MM.1S (cell line): ENCODE results near the gene ZNF491.
"Not testable (repeated sequence)": the region's sequence is repeated elsewhere in the genome, so short reads cannot be mapped to it uniquely, and the experiment has no call there.

Experiments used
- EZH2phosphoT487 ChIP-seq: fragments of 300-600 bp; sonication (generic); IDR thresholded peaks from 2 replicates; pipeline ENCODE4 v1.6.1; 2018; ENCODE audit warnings: antibody characterized with exemption, low read length
- TF ChIP-seq, protein P1 (sequence below): fragments of 300-600 bp; sonication (generic); IDR thresholded peaks from 2 replicates; pipeline ENCODE4 v1.5.1; 2016; ENCODE audit warnings: antibody characterized with exemption, low read length, mixed read lengths

- not testable (repeated sequence) for TF ChIP-seq EZH2phosphoT487
- TF ChIP-seq, protein P1, sequence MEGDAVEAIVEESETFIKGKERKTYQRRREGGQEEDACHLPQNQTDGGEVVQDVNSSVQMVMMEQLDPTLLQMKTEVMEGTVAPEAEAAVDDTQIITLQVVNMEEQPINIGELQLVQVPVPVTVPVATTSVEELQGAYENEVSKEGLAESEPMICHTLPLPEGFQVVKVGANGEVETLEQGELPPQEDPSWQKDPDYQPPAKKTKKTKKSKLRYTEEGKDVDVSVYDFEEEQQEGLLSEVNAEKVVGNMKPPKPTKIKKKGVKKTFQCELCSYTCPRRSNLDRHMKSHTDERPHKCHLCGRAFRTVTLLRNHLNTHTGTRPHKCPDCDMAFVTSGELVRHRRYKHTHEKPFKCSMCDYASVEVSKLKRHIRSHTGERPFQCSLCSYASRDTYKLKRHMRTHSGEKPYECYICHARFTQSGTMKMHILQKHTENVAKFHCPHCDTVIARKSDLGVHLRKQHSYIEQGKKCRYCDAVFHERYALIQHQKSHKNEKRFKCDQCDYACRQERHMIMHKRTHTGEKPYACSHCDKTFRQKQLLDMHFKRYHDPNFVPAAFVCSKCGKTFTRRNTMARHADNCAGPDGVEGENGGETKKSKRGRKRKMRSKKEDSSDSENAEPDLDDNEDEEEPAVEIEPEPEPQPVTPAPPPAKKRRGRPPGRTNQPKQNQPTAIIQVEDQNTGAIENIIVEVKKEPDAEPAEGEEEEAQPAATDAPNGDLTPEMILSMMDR: not testable (repeated sequence)
Measured at GRCh38 chr19:11776669-11777068, 21.7 kb upstream of the ZNF491 start.
